ENCODE data around the gene GRK4. TPM values are rescaled to one million over a fixed set of nuclear protein-coding genes. Genes with fewer than 3 reads are reported as not detected.

Gene GRK4
- total and polyA plus RNA-seq, 11 donors: 4.9 to 12.0 (median 9.3) TPM

DNA sequence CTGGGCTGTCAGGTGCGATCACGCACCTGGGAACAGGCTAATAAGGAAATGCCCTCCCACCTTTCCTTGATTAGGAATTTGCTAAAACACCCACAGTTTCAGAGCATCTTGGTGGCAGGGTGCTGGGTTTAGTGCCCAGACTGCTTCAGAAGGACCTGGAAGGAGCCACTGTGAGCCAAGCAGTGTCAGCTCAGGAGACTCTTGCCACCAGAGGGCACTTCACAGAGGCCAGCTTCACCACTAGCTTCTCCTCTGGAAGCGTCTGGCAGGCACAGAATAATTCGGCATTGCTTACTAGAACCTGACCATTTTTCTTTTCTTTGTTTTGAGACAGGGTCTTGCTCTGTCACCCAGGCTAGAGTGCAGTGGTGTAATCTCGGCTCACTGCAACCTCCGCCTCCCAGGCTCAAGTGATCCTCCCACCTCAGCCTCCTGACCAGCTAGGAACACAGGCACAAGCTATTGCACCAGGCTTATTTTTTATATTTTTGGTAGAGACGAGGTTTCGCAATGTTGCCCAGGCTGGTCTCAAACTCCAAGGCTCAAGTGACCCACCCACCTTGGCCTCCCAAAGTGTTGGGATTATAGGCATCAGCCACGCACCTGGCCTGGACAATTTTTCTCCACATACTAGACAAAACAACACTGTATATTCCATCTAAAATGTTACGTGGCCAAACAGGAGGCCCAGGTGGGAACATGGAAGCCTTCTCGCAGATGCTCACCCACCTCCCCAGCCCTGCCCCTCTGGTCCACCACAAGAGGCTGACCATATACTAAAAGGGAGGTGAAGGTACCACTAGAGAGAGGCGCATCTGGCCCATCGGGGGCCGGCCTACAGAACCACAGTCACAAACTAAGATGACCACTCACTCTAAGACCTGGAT lies 14.2 kb upstream of the GRK4 start:
- peak in 1 of 5 donors; percentile 39 for DNase-seq
- TF ChIP-seq POLR2A (IDR thresholded peaks at IDR 0.05): no peak
- TF ChIP-seq, protein P1, sequence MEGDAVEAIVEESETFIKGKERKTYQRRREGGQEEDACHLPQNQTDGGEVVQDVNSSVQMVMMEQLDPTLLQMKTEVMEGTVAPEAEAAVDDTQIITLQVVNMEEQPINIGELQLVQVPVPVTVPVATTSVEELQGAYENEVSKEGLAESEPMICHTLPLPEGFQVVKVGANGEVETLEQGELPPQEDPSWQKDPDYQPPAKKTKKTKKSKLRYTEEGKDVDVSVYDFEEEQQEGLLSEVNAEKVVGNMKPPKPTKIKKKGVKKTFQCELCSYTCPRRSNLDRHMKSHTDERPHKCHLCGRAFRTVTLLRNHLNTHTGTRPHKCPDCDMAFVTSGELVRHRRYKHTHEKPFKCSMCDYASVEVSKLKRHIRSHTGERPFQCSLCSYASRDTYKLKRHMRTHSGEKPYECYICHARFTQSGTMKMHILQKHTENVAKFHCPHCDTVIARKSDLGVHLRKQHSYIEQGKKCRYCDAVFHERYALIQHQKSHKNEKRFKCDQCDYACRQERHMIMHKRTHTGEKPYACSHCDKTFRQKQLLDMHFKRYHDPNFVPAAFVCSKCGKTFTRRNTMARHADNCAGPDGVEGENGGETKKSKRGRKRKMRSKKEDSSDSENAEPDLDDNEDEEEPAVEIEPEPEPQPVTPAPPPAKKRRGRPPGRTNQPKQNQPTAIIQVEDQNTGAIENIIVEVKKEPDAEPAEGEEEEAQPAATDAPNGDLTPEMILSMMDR (IDR thresholded peaks at IDR 0.05): peak; percentile 18 to 55 (median 36)
- peaks cover 0 to 98% (median 97%) of the 10 kb centered on the region in 9 donors for H3K36me3 ChIP-seq
- no peaks in the 10 kb centered on the region for H3K9me3 ChIP-seq
- no peak overlapping the region for H3K27ac ChIP-seq
- no peak overlapping the region for H3K4me3 ChIP-seq
- H3K27me3 ChIP-seq: no peaks in the 10 kb centered on the region
- WGBS, 4 donors: 90 to 93% (median 91%) methylated on average over 14 of the region's 14 CpGs
- peak; percentile 30 to 60 (median 45) for ATAC-seq
- intact Hi-C loops (cut with DNase I): no loop called here
- H3K4me1 ChIP-seq: peaks cover 0 to 12% (median 0%) of the 10 kb centered on the region in 12 donors

DNA sequence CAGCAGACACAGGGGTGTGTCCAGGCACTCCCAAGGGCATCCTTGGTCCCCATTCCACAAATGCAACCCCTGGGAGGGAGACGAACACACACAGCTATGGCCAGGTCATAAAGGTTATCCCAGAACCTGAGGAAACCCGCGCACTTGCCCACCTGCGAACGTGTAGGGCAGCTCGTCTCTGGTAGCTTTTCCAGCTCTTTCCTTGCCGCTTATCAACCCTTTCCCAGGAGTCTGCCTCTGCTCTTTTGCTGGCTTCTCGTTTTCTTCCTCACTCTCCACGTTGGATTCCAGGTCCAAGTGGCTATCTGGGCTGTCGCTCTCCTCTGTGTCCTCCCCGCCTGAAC lies 13.6 kb upstream of the GRK4 start:
- ATAC-seq: no peak
- WGBS, 4 donors: 92 to 95% (median 93%) methylated on average over 11 of the region's 11 CpGs
- TF ChIP-seq, protein P1 (IDR thresholded peaks at IDR 0.05): no peak
- TF ChIP-seq POLR2A (IDR thresholded peaks at IDR 0.05): no peak

DNA sequence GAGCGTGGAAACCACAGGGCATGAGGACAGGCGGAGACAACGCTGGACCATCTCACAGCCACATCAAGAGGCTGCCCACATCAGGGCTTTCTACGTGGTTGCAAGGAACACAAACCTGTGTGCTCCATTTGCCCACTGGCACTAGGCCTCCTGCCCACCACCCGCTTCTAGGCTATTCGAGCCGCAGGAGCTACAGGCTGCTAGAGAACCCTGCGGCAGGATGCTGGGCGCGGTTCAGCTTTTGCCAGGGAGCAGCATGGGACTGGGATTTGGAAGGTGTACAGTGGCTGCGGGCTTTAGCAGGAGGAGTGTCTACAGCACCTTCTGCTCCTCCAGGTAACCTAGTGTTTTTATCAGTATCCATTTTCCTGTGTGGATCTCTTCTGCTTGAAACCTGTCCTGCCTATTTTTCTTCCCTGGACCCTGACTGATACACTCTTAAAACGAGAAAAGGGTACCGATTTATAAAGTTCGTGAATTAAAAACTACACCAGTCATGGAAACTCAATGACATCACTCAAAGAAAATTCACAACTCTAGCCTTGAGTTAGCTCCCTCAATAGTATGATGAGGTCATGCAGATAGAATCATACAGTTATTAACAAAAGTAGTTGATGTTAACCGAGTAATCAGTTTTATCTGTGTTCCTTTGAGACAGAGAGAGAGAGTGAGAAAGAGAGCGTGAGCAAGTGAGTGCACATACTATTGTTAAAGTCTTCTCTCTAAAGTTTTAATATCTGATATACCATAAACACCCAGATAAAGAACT lies 13.0 kb upstream of the GRK4 start:
- TF ChIP-seq POLR2A (IDR thresholded peaks at IDR 0.05): no peak
- TF ChIP-seq, protein P1 (IDR thresholded peaks at IDR 0.05): no peak
- peaks cover 0 to 14% (median 0%) of the 10 kb centered on the region in 12 donors for H3K4me1 ChIP-seq
- peaks cover 0 to 93% (median 91%) of the 10 kb centered on the region in 9 donors for H3K36me3 ChIP-seq
- no peak for ATAC-seq
- H3K27me3 ChIP-seq: no peaks in the 10 kb centered on the region
- H3K4me3 ChIP-seq: no peak overlapping the region
- H3K9me3 ChIP-seq: no peaks in the 10 kb centered on the region
- WGBS, 4 donors: 88 to 93% (median 89%) methylated on average over 16 of the region's 16 CpGs
- intact Hi-C loops (cut with DNase I): loop anchor here in 1 of 10 donors (5.0 kb wide), 1 partner anchor 188 kb away; no protein-coding TSS in a partner anchor
- no peak for DNase-seq
- no peak overlapping the region for H3K27ac ChIP-seq

More for the DNA sequence above, 13.6 kb upstream of the GRK4 start:
- Histone ChIP-seq H3K4me1 (peaks cover 0 to 12% (median 0%) of the 10 kb centered on the region in 12 donors), H3K27ac (no peak overlapping the region), H3K4me3 (no peak overlapping the region), H3K27me3 (no peaks in the 10 kb centered on the region), H3K36me3 (peaks cover 0 to 98% (median 97%) of the 10 kb centered on the region in 9 donors), H3K9me3 (no peaks in the 10 kb centered on the region)
- intact Hi-C loops (cut with DNase I): loop anchor here in 1 of 10 donors (5.0 kb wide), 1 partner anchor 187 kb away; no protein-coding TSS in a partner anchor
- no peak for DNase-seq

DNA sequence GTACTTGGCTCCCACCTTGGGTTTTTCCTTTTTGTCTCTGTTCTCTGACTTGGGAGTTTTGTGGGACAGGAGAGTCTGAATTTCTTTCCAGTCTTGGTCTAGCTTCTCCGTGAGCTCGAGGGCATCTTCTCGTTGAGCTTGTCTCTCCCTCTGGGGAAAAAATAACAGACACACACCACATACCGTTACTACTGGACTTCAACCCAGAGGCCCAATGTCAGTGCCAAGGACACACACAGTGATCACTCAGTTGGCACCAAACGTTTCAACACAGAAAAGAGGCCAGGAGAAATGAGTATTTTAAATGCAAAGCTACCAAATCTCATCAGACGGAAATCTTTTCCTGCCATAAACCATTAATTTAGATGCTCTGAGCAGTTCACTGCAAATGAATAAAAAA lies 9.9 kb upstream of the GRK4 start:
- TF ChIP-seq, protein P1 (IDR thresholded peaks at IDR 0.05): no peak
- no peak for TF ChIP-seq POLR2A (IDR thresholded peaks at IDR 0.05)
- no peak overlapping the region for H3K4me3 ChIP-seq
- H3K27ac ChIP-seq: peak overlapping the region in 1 of 12 donors; percentile 1
- intact Hi-C loops (cut with DNase I): loop anchor here in 1 of 10 donors (5.0 kb wide), 1 partner anchor 191 kb away; no protein-coding TSS in a partner anchor
- peaks cover 2 to 95% (median 89%) of the 10 kb centered on the region in 9 donors for H3K36me3 ChIP-seq
- 54 to 69% (median 58%) methylated on average over 6 of the region's 6 CpGs for WGBS, 4 donors
- no peaks in the 10 kb centered on the region for H3K27me3 ChIP-seq
- ATAC-seq (no peak), DNase-seq (no peak)
- no peaks in the 10 kb centered on the region for H3K9me3 ChIP-seq
- H3K4me1 ChIP-seq: peaks cover 0 to 14% (median 0%) of the 10 kb centered on the region in 12 donors

All from heart left ventricle (tissue), 16 donors.